SH-SY5Y (cell line): Measurements from ENCODE around the gene TMEM223.

ENCODE experiments used
- GATA2 ChIP-seq: IDR thresholded peaks from 2 replicates; pipeline ENCODE4 v1.6.1; 2011; ENCODE audit warnings: mild to moderate bottlenecking, low read depth, low read length
- GATA3 ChIP-seq: IDR thresholded peaks from 2 replicates; pipeline ENCODE4 v1.6.1; 2011; ENCODE audit warnings: low read depth, mild to moderate bottlenecking, low read length, moderate library complexity

DNA sequence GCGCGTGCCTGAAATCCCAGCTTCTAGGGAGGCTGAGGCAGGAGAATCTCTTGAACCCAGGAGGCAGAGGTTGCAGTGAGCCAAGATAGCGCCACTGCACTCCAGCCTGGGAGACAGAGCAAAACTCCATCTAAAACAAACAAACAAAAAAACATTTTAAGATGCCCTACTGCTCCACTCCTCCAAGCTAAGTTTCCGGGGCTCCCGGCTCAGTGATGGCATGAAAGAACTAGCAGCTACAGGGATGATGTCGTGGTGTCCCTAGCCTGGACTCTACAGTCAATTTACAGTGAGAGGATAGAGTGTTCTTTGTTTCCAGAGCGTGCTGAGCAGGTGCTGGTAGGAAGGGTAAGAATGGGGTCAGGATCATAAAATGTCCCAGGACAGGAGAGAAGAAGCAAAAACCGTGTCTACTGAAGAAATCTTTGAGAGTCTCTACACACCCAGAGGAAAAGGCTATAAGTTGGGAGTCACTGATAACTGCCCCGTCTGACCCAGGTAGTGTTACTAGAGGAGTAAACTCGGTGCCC is 36.7 kb downstream of the TMEM223 start:
- TF ChIP-seq GATA3 (no peak), GATA2 (no peak)
